Right atrium auricular region (tissue), 2 donors: ENCODE results near the gene ZNF500. TPM values are rescaled to one million over a fixed set of nuclear protein-coding genes. Genes with fewer than 3 reads are reported as not detected.

Experiments used
- DNase-seq: peaks from one replicate; pipeline ENCODE4 v3.0.0-alpha.2; 2019; ENCODE audit warnings: low spot score
- H3K27ac ChIP-seq, 2 donors: fragments of 200-600 bp; sonication (generic); 1 replicate in 1 of 2; 2 replicates in 1 of 2; pipeline ENCODE4 v1.5.1; 2016 to 2019
- H3K27me3 ChIP-seq, 2 donors: fragments of 200-600 bp; sonication (generic); one replicate each; pipeline versions ENCODE4 v1.5.1 to v1.6.0; 2017 to 2019
- H3K36me3 ChIP-seq: fragments of 200-600 bp; sonication (generic); one replicate; pipeline ENCODE4 v1.5.1; 2016
- H3K4me1 ChIP-seq, 2 donors: fragments of 200-600 bp; sonication (generic); one replicate each; pipeline versions ENCODE4 v1.5.1 to v1.6.0; 2017 to 2019
- H3K4me3 ChIP-seq, 2 donors: fragments of 200-600 bp; sonication (generic); 1 replicate in 1 of 2; 2 replicates in 1 of 2; pipeline ENCODE4 v1.5.1; 2017 to 2019; ENCODE audit warnings: mild to moderate bottlenecking in 1 of 2, moderate library complexity in 1 of 2
- H3K9me3 ChIP-seq, 2 donors: fragments of 200-600 bp; sonication (generic); one replicate each; pipeline ENCODE4 v1.5.1; 2019
- CTCF ChIP-seq, 2 donors: fragments of 200-600 bp; sonication (generic); IDR thresholded peaks; one replicate each; pipeline ENCODE4 v1.5.1; 2019; ENCODE audit warnings: antibody characterized with exemption in 2 of 2
- total RNA-seq, 2 donors: library from RNA; depleted of rRNA; stranded (reverse); fragments of >200 nt; gene quantifications; one replicate each; pipeline ENCODE4 v1.1.0, GENCODE V29; 2016

ZNF500 gene
- total RNA-seq, 2 donors from 2014 or later, result 4.3 to 7.5 TPM

GRCh38 chr16:4811242-4811641 lies 44.3 kb upstream of the ZNF500 start:
- peaks cover 0 to 17% of the 10 kb centered on the region in 2 donors for H3K4me1 ChIP-seq
- TF ChIP-seq CTCF (IDR thresholded peaks at IDR 0.05), result no peak
- peaks cover 77% of the 10 kb centered on the region for H3K36me3 ChIP-seq
- H3K4me3 ChIP-seq, result no peak overlapping the region
- no peaks in the 10 kb centered on the region for H3K9me3 ChIP-seq
- no peak overlapping the region for H3K27ac ChIP-seq
- H3K27me3 ChIP-seq, result no peaks in the 10 kb centered on the region
- DNase-seq, result no peak

GRCh38 chr16:4806280-4806679 lies 39.3 kb upstream of the ZNF500 start:
- Histone ChIP-seq H3K4me3 (no peak overlapping the region), H3K9me3 (no peaks in the 10 kb centered on the region), H3K27ac (no peak overlapping the region), H3K36me3 (peaks cover 61% of the 10 kb centered on the region), H3K4me1 (peaks cover 0 to 34% of the 10 kb centered on the region in 2 donors), H3K27me3 (no peaks in the 10 kb centered on the region)
- no peak for DNase-seq
- TF ChIP-seq CTCF (IDR thresholded peaks at IDR 0.05), result no peak

GRCh38 chr16:4805231-4805630 lies 38.3 kb upstream of the ZNF500 start:
- peaks cover 0 to 45% of the 10 kb centered on the region in 2 donors for H3K4me1 ChIP-seq
- H3K27me3 ChIP-seq, result no peaks in the 10 kb centered on the region
- H3K36me3 ChIP-seq, result peaks cover 52% of the 10 kb centered on the region
- DNase-seq, result no peak
- no peaks in the 10 kb centered on the region for H3K9me3 ChIP-seq
- no peak overlapping the region for H3K4me3 ChIP-seq
- peak overlapping the region; percentile 36 to 52 for H3K27ac ChIP-seq
- peak in 1 of 2 donors; percentile 54 for TF ChIP-seq CTCF (IDR thresholded peaks at IDR 0.05)

GRCh38 chr16:4803898-4804762 lies 37.2 kb upstream of the ZNF500 start:
- no peaks in the 10 kb centered on the region for H3K27me3 ChIP-seq
- peak overlapping the region; percentile 36 to 52 for H3K27ac ChIP-seq
- DNase-seq, result no peak
- H3K9me3 ChIP-seq, result no peaks in the 10 kb centered on the region
- no peak overlapping the region for H3K4me3 ChIP-seq
- H3K4me1 ChIP-seq, result peaks cover 0 to 47% of the 10 kb centered on the region in 2 donors
- H3K36me3 ChIP-seq, result peaks cover 41% of the 10 kb centered on the region
- no peak for TF ChIP-seq CTCF (IDR thresholded peaks at IDR 0.05)

- Histone ChIP-seq H3K4me3 (peak overlapping the region; percentile 81 to 87), H3K4me1 (peaks cover 0 to 47% of the 10 kb centered on the region in 2 donors), H3K36me3 (peaks cover 35% of the 10 kb centered on the region)
Observed at GRCh38 chr16:4803401-4803844, 36.5 kb upstream of the ZNF500 start.

More at GRCh38 chr16:4803401-4803844, 36.5 kb upstream of the ZNF500 start:
- Histone ChIP-seq H3K27me3 (no peaks in the 10 kb centered on the region), H3K27ac (peak overlapping the region in 1 of 2 donors; percentile 94), H3K9me3 (no peaks in the 10 kb centered on the region)
- no peak for DNase-seq
- TF ChIP-seq CTCF (IDR thresholded peaks at IDR 0.05), result no peak
